IMR-90 (cell line): ENCODE results near the gene NDC80. TPM values are rescaled to one million over a fixed set of nuclear protein-coding genes. Genes with fewer than 3 reads are reported as not detected.

Source experiments
- ATAC-seq: fragments of 200-7000 bp; cut with Tn5 transposase; 2 replicates; pipeline ENCODE4 v1.9.1; 2020; ENCODE audit warnings: low read depth, mild to moderate bottlenecking, moderate library complexity
- BruUV-seq: library from RNA; stranded (reverse); fragments of 400-500 nt; replicated peaks from 2 replicates; lab custom pipeline; 2021; lab: Mats Ljungman, UMichigan
- CTCF ChIA-PET: fragments of 300-600 bp; formaldehyde crosslinking; extraction: SDS; loops from one replicate; lab custom pipeline; 2021; ENCODE audit warnings: antibody characterized with exemption; lab: Yijun Ruan, JAX
- POLR2A ChIA-PET: fragments of 300-600 bp; sonication (Branson Sonifier 250); formaldehyde crosslinking; loops from one replicate; lab custom pipeline; 2022; ENCODE audit warnings: antibody characterized with exemption; ENCODE audit not compliant: unreplicated experiment; lab: Charles Lee
- DNase-seq: peaks from one replicate; pipeline ENCODE4 v3.0.0; 2013
- H2AFZ ChIP-seq: replicated peaks from 2 replicates; pipeline ENCODE3; 2013; ENCODE audit warnings: low read length, mild to moderate bottlenecking; ENCODE audit not compliant: poor library complexity
- H2AK5ac ChIP-seq: 2 replicates; pipeline ENCODE4 v1.6.1; 2013; ENCODE audit warnings: low read depth, low read length, inconsistent platforms
- H2AK9ac ChIP-seq: replicated peaks from 2 replicates; pipeline ENCODE3; 2013; ENCODE audit warnings: mild to moderate bottlenecking, low read depth, low read length, moderate library complexity; ENCODE audit not compliant: poor library complexity
- H2BK120ac ChIP-seq: 2 replicates; pipeline ENCODE4 v1.6.1; 2013; ENCODE audit warnings: low read depth, low read length, inconsistent platforms
- H2BK15ac ChIP-seq: 3 replicates; pipeline ENCODE4 v1.6.1; 2013; ENCODE audit warnings: low read depth, low read length, inconsistent platforms
- H2BK20ac ChIP-seq: 2 replicates; pipeline ENCODE4 v1.6.1; 2013; ENCODE audit warnings: low read depth, mild to moderate bottlenecking, inconsistent platforms, low read length, moderate library complexity
- H2BK5ac ChIP-seq: 2 replicates; pipeline ENCODE4 v1.6.1; 2013; ENCODE audit warnings: mild to moderate bottlenecking, low read depth, low read length, inconsistent platforms; ENCODE audit not compliant: poor library complexity, severe bottlenecking
- H3K14ac ChIP-seq: replicated peaks from 2 replicates; pipeline ENCODE4 v1.6.1; 2013; ENCODE audit warnings: low read depth, low read length, inconsistent platforms
- H3K18ac ChIP-seq: 2 replicates; pipeline ENCODE4 v1.6.1; 2013; ENCODE audit warnings: low read depth, low read length, control low read depth
- H3K23ac ChIP-seq: 2 replicates; pipeline ENCODE4 v1.6.1; 2013; ENCODE audit warnings: low read depth, low read length, inconsistent platforms
- H3K27ac ChIP-seq: 2 replicates; pipeline ENCODE4 v1.5.1; 2013; ENCODE audit warnings: mild to moderate bottlenecking, control low read depth, low read length; ENCODE audit not compliant: insufficient read depth
- H3K27me3 ChIP-seq: 2 replicates; pipeline ENCODE4 v1.6.1; 2013; ENCODE audit warnings: low read length; ENCODE audit not compliant: control insufficient read depth, insufficient read depth
- H3K36me3 ChIP-seq: 2 replicates; pipeline ENCODE4 v1.6.1; 2013; ENCODE audit warnings: low read length, mixed read lengths; ENCODE audit not compliant: control insufficient read depth, insufficient read depth
- H3K4ac ChIP-seq: 2 replicates; pipeline ENCODE4 v1.6.1; 2013; ENCODE audit warnings: low read depth, low read length, inconsistent platforms
- H3K4me1 ChIP-seq: 2 replicates; pipeline ENCODE4 v1.6.1; 2013; ENCODE audit warnings: low read length, mixed read lengths; ENCODE audit not compliant: control insufficient read depth, insufficient read depth
- H3K4me2 ChIP-seq: 2 replicates; pipeline ENCODE4 v1.6.1; 2013; ENCODE audit warnings: low read depth, mild to moderate bottlenecking, control low read depth, low read length, moderate library complexity
- H3K4me3 ChIP-seq: 2 replicates; pipeline ENCODE4 v1.5.1; 2013; ENCODE audit warnings: low read depth, mild to moderate bottlenecking, control low read depth, low read length, moderate library complexity; ENCODE audit not compliant: insufficient read depth
- H3K56ac ChIP-seq: 2 replicates; pipeline ENCODE4 v1.6.1; 2013; ENCODE audit warnings: low read length, inconsistent platforms; ENCODE audit not compliant: insufficient read depth; ENCODE audit errors: extremely low read depth
- H3K79me1 ChIP-seq, 2 experiments: 2 replicates each; pipeline ENCODE4 v1.6.1; 2013; ENCODE audit warnings: low read length in 2 of 2, inconsistent platforms in 1 of 2, low read depth in 1 of 2
- H3K9ac ChIP-seq: 2 replicates; pipeline ENCODE4 v1.6.1; 2013; ENCODE audit warnings: low read depth, low read length, control low read depth
- H3K9me1 ChIP-seq: 2 replicates; pipeline ENCODE4 v1.6.1; 2013; ENCODE audit warnings: low read length, inconsistent platforms; ENCODE audit not compliant: insufficient read depth
- H3K9me3 ChIP-seq: 2 replicates; pipeline ENCODE4 v1.6.1; 2013; ENCODE audit warnings: low read length; ENCODE audit not compliant: control insufficient read depth, insufficient read depth
- H4K20me1 ChIP-seq: 2 replicates; pipeline ENCODE4 v1.6.1; 2013; ENCODE audit warnings: low read length, inconsistent platforms; ENCODE audit not compliant: insufficient read depth
- H4K5ac ChIP-seq: 2 replicates; pipeline ENCODE4 v1.6.1; 2013; ENCODE audit warnings: mild to moderate bottlenecking, low read depth, low read length, control low read depth
- H4K8ac ChIP-seq, 2 experiments: 2 replicates each; pipeline ENCODE4 v1.6.1; 2013; ENCODE audit warnings: low read depth in 2 of 2, low read length in 2 of 2, control low read depth in 1 of 2, inconsistent platforms in 1 of 2
- H4K91ac ChIP-seq: 2 replicates; pipeline ENCODE4 v1.6.1; 2013; ENCODE audit warnings: low read depth, low read length, inconsistent platforms; ENCODE audit not compliant: insufficient read depth
- BHLHE40 ChIP-seq: fragments of 150-350 bp; IDR thresholded peaks from 2 replicates; pipeline ENCODE4 v1.6.1; 2016; ENCODE audit warnings: mild to moderate bottlenecking, low read depth, low read length
- CEBPB ChIP-seq: IDR thresholded peaks from 2 replicates; pipeline ENCODE4 v1.6.1; 2012; ENCODE audit warnings: low read depth, low read length, improper control_type of control experiment
- CHD1 ChIP-seq: IDR thresholded peaks from 2 replicates; pipeline ENCODE4 v1.6.1; 2012; ENCODE audit warnings: low read depth, low read length, improper control_type of control experiment
- CTCF ChIP-seq: conservative IDR thresholded peaks from 2 replicates; pipeline ENCODE4 v1.5.1; 2012; ENCODE audit warnings: mild to moderate bottlenecking, low read depth, low read length, improper control_type of control experiment
- ELK1 ChIP-seq: fragments of 150-350 bp; IDR thresholded peaks from 2 replicates; pipeline ENCODE4 v1.6.1; 2016; ENCODE audit warnings: low read depth, mild to moderate bottlenecking, low read length, moderate library complexity, borderline replicate concordance
- FOS ChIP-seq: fragments of 150-350 bp; IDR thresholded peaks from 2 replicates; pipeline ENCODE4 v1.6.1; 2016; ENCODE audit warnings: low read depth, low read length
- MAFK ChIP-seq: IDR thresholded peaks from 2 replicates; pipeline ENCODE4 v1.6.1; 2012; ENCODE audit warnings: low read depth, low read length, improper control_type of control experiment
- MAZ ChIP-seq: IDR thresholded peaks from 2 replicates; pipeline ENCODE4 v1.6.1; 2012; ENCODE audit warnings: low read depth, mild to moderate bottlenecking, low read length, improper control_type of control experiment, moderate library complexity, borderline replicate concordance
- MXI1 ChIP-seq: IDR thresholded peaks from 2 replicates; pipeline ENCODE4 v1.6.1; 2012; ENCODE audit warnings: low read depth, mild to moderate bottlenecking, low read length, moderate library complexity, borderline replicate concordance
- NFE2L2 ChIP-seq: fragments of 150-350 bp; IDR thresholded peaks from 2 replicates; pipeline ENCODE4 v1.6.1; 2016; ENCODE audit warnings: low read depth, mild to moderate bottlenecking, low read length
- POLR2A ChIP-seq: IDR thresholded peaks from 2 replicates; pipeline ENCODE4 v1.6.1; 2012; ENCODE audit warnings: mild to moderate bottlenecking, low read depth, low read length
- RAD21 ChIP-seq: IDR thresholded peaks from 2 replicates; pipeline ENCODE4 v1.6.1; 2012; ENCODE audit warnings: low read length, improper control_type of control experiment
- RCOR1 ChIP-seq: IDR thresholded peaks from 2 replicates; pipeline ENCODE4 v1.6.1; 2012; ENCODE audit warnings: mild to moderate bottlenecking, low read length, improper control_type of control experiment; ENCODE audit not compliant: insufficient replicate concordance
- RFX5 ChIP-seq: IDR thresholded peaks from 2 replicates; pipeline ENCODE4 v1.8.0; 2012; ENCODE audit warnings: low read depth, mild to moderate bottlenecking, low read length, moderate library complexity
- SMC3 ChIP-seq: fragments of 150-350 bp; IDR thresholded peaks from 2 replicates; pipeline ENCODE4 v1.6.1; 2016; ENCODE audit warnings: low read depth, mild to moderate bottlenecking, antibody characterized with exemption, low read length, moderate library complexity
- USF2 ChIP-seq: fragments of 150-350 bp; IDR thresholded peaks from 2 replicates; pipeline ENCODE4 v1.6.1; 2017; ENCODE audit warnings: mild to moderate bottlenecking, antibody characterized with exemption, low read length, low read depth
- WGBS, 2 experiments: methylation state at CpG; one replicate each; pipeline versions ENCODE4 v1.1.5 to v1.1.7; 2013; ENCODE audit warnings: missing lambda C conversion rate in 2 of 2; ENCODE audit not compliant: insufficient read length in 1 of 2; ENCODE audit errors: extremely low coverage in 2 of 2; 5-methylcytosine and 5-hydroxymethylcytosine counted together
- dilution Hi-C: fragments of 300-500 bp; cut with HindIII; formaldehyde crosslinking; loops from one replicate; pipeline ENCODE4 v1.14.3; 2018; ENCODE audit warnings: low sequenced_read_pairs; ENCODE audit not compliant: unreplicated experiment
- in situ Hi-C: fragments of 300-500 bp; cut with MboI; formaldehyde crosslinking; loops from 3 replicates; pipeline ENCODE4 v1.14.3; 2019; ENCODE audit warnings: low sequenced_read_pairs, inconsistent platforms, mixed read lengths
- intact Hi-C: fragments of 100-400 bp; cut with micrococcal nuclease; formaldehyde crosslinking; loops from 2 replicates; pipeline ENCODE4 v1.10.0; 2022
- polyA plus RNA-seq, 3 experiments: library from polyadenylated mRNA; depleted of rRNA; stranded (reverse); fragments of >200 nt; gene quantifications; 2 replicates each; pipeline ENCODE4 v1.2.3, GENCODE V29; 2012; ENCODE audit warnings: low replicate concordance in 1 of 3
- total RNA-seq: library from RNA; depleted of rRNA; stranded (reverse); fragments of >200 nt; gene quantifications from 2 replicates; pipeline ENCODE4 v1.2.3, GENCODE V29; 2012

Gene NDC80
- total and polyA plus RNA-seq, 2 of the 4 experiments (the other 2 are of a cell fraction), result 11.8 to 15.5 TPM

- WGBS, 2 experiments, result 60% methylated on average over 1 of the region's 5 CpGs; no CpG with 5 or more reads in 1 of the 2 experiments
- DNase-seq (no peak), ATAC-seq (no peak)
- Histone ChIP-seq H3K18ac (no peak overlapping the region), H2BK15ac (no peak overlapping the region), H3K9me1 (no peaks in the 10 kb centered on the region), H3K27me3 (no peaks in the 10 kb centered on the region; the same call in 1 of the 2 replicates), H2AK9ac (no peak overlapping the region), H2AFZ (no peak overlapping the region), H3K4me3 (no peak overlapping the region), H4K20me1 (no peaks in the 10 kb centered on the region), H3K4ac (no peak overlapping the region), H4K91ac (no peak overlapping the region), H3K4me1 (no peaks in the 10 kb centered on the region), H3K79me1 (no peaks in the 10 kb centered on the region), H3K27ac (no peak overlapping the region), H4K5ac (no peak overlapping the region), H3K14ac (no peak overlapping the region), H2AK5ac (no peak overlapping the region), H2BK5ac (no peak overlapping the region), H4K8ac (no peak overlapping the region), H3K23ac (no peak overlapping the region), H2BK20ac (no peak overlapping the region), H3K4me2 (no peak overlapping the region), H3K36me3 (no peaks in the 10 kb centered on the region), H3K9me3 (no peaks in the 10 kb centered on the region), H3K9ac (no peak overlapping the region), H2BK120ac (no peak overlapping the region), H3K56ac (no peak overlapping the region)
- no TSS peak for BruUV-seq
- no peak for TF ChIP-seq POLR2A
- TF ChIP-seq CTCF, result no peak
- no peak for TF ChIP-seq RCOR1
- TF ChIP-seq MXI1, result no peak
- no peak for TF ChIP-seq MAZ
- TF ChIP-seq SMC3, result no peak
- TF ChIP-seq RAD21, result no peak
- TF ChIP-seq FOS, result no peak
- TF ChIP-seq NFE2L2, result no peak
- no peak for TF ChIP-seq MAFK
- no peak for TF ChIP-seq ELK1
- TF ChIP-seq CHD1, result no peak
- TF ChIP-seq USF2, result no peak
- no peak for TF ChIP-seq RFX5
- TF ChIP-seq BHLHE40, result no peak
- TF ChIP-seq CEBPB, result no peak
- dilution Hi-C loops, result no loop called here
- CTCF ChIA-PET, result no interaction called here
- POLR2A ChIA-PET, result no interaction called here
- in situ Hi-C loops, result no loop called here
- intact Hi-C loops, result no loop called here
Measured at GRCh38 chr18:2625217-2625616, 53.9 kb downstream of the NDC80 start.
